GOT3 (cell line): ENCODE data around the gene DNAJC13.

Source experiments
- DNase-seq: peaks from one replicate; lab custom pipeline; 2025; ENCODE audit warnings: mixed read lengths; lab: John Stamatoyannopoulos, UW

Gene DNAJC13

GRCh38 chr3:132464066-132464465 lies 46.8 kb downstream of the DNAJC13 start:
- no peak for DNase-seq

- DNase-seq, result no peak
Measured at GRCh38 chr3:132469326-132469725, 52.0 kb downstream of the DNAJC13 start.

DNA sequence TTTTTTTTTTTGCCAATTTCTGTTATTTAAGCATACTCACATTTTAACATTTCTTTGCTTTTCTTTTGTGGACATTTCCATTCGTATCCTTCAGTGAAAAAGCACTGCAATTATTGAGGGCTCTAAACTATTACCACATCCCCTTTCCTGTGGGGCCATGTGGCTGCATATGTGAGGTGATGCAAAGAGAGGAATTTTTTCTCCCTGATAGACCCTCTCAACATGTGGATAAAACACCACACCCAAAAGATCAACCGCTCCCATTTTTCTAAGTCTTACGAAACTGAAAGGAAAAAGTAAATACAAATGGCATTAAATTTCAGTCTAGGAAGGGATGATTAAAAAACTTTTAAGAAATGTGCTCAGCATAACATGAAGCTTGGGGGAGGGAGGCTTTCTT lies 68.8 kb downstream of the DNAJC13 start:
- no peak for DNase-seq

DNA sequence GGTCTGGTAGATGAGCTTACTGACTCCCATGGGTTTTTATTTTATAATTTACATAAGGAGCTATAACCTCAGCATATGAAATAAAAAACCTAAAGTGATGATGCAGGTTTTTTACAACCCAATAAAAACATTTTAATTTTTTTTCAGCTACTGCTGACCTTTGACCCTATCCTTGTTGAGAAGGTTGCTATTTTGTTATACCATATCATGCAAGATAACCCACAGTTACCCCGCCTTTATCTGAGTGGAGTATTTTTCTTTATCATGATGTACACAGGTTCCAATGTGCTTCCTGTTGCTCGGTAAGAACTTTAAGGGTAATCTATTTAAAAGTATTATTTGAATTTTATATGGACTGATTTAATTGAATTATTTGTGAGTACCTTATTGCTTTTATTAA lies 70.8 kb downstream of the DNAJC13 start:
- no peak for DNase-seq

DNA sequence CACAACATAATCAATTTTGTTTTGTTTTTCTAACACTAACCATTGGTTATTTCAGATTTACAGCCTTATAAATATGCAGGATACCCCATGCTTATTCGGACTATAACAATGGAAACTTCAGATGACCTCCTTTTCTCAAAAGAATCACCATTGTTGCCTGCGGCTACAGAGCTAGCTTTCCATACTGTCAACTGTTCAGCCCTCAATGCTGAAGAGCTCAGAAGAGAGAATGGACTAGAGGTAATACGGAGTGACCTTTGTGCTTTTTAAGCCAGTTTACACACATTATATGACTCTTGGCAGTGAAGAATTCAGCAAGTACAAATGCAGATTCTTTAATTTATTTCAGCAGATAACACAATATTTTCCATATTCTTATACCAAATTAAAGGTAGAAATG lies 81.8 kb downstream of the DNAJC13 start:
- no peak for DNase-seq

DNA sequence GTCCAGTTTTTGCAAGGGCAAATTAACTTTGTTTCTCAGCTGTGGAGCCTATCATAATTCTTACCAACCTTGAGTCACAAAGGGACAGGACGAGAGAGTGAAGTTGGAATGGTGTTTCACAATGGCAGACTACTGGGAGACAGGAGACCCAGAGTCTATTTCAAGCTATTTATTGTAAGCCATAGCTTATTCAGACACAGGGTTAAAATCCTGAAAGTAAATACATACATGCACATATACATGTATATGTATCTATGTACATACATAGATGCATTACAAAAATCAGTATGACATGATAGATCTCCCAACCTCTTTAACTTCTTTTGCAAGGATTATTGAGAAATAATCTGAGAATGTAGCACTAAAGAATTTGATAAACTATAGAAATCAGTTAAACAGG lies 86.3 kb downstream of the DNAJC13 start:
- DNase-seq, result no peak

GRCh38 chr3:132504375-132504933 lies 87.2 kb downstream of the DNAJC13 start:
- no peak for DNase-seq

DNA sequence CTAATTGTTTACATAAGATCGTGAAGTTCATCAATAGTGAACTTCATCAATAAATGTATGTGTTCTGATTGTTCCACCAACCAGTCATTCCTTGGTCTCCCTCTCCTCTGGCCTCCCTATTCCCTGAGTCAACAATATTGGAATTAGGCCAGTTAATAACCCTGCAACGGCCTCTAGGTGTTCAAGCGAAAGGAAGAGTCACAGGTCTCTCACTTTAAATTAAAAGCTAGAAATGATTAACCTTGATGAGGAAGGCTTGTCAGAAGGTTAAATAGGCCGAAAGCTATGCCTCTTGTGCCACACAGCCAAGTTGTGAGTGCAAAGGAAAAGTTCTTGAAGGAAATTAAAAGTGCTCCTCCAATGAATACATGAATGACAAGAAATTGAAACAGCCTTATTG lies 90.4 kb downstream of the DNAJC13 start:
- DNase-seq, result no peak

GRCh38 chr3:132509096-132509495 lies 91.8 kb downstream of the DNAJC13 start:
- DNase-seq, result no peak

- no peak for DNase-seq
Measured at GRCh38 chr3:132509506-132509905, 92.2 kb downstream of the DNAJC13 start.

GRCh38 chr3:132513057-132513456 lies 95.8 kb downstream of the DNAJC13 start:
- DNase-seq, result no peak

DNA sequence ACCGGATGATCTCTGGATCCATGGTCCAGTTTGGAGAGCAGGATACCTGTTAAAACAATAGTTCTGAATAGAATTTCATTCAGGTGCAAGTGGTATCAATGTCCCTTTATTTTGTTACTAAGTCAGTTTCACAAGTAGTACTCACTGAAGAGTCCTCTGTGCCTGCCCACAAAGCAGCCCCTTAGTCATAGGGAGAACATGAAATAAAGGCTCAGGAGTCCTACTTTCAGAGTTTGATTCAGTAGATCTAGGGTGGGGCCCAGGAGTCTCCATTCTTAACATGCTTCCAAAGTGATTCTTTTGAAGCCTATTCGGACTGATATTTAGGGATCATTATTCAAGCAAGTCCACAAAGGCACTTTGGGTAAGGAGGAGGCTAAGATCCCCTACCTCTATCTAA lies 100.0 kb downstream of the DNAJC13 start:
- DNase-seq, result no peak

DNA sequence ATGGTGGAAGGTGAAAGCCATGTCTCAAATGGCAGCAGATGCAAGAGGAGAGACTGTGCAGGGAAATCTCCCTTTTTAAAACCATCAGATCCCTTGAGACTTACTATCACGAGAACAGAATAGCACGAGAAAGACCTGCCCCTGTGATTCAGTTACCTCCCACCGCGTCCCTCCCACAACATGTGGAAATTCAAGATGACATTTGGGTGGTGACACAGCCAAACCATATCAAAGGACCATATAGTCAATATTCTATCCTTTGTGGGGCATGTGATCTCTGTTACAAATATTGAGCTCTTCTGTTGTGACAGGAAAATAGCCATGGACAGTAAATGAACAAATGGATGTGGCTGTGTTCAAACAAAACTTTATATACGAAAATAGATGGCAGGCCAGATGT lies 102.6 kb downstream of the DNAJC13 start:
- no peak for DNase-seq

DNA sequence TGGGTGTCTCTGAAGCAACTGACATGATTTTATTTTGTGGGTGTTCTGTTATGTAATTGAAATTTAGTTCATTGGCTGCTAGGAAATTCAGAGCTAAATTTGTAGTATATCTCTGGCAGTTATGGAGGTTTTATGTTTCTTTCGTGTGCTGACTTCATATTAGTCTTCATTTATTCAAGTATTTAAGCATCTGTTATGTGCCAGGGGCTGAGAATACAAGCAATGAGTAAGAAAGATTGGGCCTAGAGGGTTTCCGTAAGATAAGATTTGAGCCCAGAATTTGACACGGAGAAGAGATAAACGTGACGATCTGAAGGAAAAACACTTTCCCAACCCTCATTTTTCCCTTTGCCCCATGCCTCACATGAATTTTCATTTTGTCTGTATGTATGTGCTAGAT lies 104.6 kb downstream of the DNAJC13 start:
- DNase-seq, result no peak

DNA sequence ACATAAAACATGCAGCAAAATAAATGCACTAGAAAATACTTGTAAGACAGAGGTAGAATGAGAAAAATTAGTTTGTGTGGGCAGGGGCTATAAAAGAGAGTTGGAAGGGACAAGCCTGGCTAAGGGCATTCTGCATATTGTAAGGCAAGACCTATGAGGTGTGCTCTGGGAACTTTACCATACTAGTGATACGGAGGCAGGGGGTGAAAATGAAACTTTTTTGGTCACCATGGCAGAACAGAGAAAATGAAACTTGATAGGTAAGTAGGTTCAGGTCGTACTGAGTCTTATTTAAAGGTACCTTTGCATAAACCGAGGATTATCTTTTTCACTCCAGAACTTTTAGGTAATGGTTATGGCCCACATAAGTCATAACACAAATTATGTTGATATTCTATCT lies 105.1 kb downstream of the DNAJC13 start:
- no peak for DNase-seq

DNA sequence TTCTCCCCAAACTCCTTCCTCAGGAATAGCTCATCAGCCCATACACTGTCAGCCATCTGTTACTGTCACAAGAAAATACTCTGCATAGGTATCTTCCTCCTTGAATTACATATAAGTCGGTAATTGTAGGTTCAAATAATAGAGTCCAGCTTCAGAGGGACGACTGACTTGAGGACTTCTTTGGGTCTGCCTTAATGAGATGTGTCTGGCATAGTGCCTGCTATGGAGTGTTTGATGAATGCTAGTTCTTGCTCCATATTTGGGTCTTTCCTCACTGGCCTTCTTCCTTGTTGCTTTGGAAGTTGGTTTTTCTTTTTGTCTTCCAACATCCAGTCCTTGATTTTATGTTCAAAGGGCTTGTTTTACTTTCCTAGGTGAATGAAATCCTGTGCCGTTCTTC lies 113.3 kb downstream of the DNAJC13 start:
- DNase-seq, result no peak

DNA sequence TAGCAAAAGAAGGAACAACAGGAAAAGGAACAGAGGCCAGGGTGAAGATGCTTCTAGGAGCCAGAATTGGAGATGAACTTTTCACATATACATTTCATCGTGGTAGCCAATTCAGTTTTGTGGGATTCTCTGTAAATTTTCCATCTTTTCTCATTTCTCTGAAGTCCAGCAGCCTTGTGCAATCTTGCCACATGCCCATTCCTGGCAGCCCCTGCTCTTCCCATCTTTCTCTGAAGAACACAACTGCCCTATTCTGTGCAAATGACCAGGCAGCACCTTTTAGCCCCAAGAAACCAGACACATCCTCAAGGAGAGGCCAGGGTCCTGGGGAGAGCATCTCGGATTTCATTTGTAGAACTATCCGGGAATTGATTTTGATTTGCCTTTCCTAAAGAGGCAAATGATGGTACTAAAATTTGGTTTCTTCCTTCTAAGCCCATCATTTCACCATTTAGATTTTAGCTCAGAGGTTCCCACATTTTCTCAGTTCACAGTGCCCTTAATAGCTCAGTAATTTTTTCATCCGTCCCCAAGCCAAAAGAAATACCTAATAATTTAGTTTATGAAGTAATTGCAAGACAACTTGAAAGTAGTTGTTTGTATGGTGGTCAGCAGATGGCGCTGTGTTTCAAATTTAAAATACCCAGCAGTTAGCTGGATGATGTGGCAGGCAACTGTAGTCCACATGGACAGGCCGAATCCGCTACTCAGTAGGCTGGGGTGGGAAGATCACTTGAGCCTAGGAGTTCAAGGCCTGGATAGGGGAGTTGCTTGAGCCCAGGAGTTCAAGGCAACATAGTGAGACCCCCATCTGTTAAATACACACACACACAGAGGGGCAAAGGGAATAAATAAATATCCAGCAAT lies 118.5 kb downstream of the DNAJC13 start:
- no peak for DNase-seq

DNA sequence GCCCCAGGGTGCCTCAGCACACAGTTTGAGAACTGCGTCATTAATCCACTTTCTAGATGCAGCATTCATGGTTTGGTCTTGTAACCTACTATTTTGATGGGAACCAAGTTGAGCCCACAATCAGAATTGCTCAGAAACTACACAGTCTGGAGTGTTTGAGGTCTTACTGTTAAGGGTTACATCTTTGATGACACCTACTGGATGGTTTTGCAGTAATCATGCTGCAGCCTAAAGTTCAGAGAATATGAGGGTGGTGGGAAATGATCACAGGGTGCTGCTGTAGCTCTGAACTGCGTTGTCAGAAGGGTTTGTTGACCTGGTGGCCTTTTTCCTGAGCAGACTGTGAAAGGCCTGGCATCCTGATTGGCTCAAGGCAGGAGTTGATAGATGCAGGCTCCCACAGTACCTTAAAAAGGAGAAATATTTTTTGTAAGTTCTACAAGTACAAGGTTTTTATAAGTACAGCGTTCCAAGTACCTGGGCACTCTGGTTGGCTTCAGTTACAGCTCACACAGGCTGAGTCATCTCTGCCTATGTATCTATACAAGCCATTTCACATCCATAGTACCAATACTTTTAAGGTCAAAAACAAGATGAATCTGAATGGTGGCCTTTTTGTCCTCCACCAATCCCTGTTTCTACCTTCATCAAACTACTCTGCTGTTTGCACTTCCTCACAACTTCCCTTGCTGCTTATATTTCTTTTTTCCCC lies 119.3 kb downstream of the DNAJC13 start:
- DNase-seq, result no peak

DNA sequence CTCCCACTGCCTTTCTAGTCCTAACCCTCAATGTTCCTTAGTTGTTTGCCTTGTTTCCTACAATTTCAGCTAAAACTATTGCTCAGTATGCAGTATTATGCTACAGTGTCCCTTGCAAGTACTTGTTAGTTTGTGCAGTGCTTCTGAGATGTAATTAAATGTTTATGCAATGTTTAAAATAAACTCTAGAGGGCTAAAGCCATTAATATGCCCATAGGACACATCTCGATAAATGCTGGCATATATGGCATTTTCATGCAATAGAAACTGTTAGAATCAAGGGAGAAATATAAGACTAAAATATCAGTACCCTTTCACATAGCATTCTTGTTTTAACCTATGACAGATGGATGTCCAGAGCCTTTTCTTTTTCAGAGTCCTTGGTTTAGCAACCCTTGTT lies 120.0 kb downstream of the DNAJC13 start:
- DNase-seq, result no peak

DNA sequence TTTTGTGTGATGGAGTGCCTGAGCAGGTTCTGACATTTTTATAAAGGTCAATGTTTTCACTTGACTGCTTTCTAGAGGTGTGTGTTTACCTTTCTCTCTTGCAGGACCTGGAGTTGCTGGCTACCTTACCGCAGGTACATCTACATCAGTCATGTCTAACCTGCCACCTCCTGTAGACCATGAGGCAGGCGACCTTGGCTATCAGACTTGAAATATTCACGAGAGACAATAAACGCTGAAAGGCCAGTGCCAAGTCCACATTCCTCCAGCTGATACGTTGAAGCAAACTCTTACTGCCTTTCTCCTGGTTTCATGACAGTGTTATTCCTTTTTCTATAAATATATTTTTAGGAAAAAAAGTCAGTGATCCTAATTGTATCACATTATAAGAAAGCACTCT lies 120.8 kb downstream of the DNAJC13 start:
- DNase-seq, result no peak

DNA sequence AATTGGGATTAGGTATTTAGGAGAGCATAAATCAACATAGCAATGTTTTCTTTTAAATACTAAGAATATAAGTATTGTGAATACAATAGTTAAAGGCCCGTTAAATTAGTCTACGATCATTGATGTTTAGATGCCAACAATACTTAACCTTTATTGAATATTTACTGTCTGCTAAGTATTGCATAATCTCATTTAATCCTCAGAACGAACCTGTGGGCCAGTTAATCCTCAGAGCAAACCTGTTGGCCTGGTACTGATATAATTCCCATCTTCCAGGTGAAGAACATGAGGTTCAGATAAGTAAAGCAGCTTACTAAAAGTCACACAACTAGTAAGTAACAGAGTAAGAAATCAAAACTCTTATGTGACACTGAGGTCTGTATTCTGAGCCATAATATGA lies 122.4 kb downstream of the DNAJC13 start:
- no peak for DNase-seq

- DNase-seq, result no peak
Measured at GRCh38 chr3:132542577-132542976, 125.3 kb downstream of the DNAJC13 start.
